ENCODE results near the gene PLA2G2A.
A peak's percentile ranks its signal among the peaks of the same experiment; 100 is the strongest.

DNA sequence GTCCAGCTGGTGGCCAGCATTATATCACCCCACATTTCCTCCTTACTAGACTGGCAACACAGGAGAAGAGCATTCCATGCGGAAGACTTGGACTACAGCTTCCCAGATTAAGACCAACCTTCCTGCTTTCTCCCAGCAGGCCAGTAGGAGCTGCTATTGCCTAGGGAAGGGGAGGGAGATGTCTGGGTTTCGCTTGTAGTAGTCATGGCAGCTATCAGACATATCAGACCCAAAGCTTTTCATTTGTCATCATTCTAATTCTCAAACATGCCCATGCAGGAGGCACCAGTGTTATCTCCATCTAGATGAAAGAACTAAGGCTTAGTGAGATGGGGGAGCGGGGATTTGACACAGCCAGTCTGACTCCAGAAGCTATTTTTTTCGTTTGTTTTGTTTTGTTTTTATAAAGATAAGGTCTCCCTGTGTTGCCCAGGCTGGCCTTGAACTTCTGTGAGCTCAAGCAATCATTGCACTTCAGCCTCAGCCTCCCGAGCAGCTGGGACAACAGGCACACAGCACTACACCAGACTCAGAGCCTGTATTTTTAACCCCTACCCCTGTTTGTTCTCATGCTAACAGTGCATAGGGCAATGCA is 4.5 kb downstream of the PLA2G2A start:
- no peak for TF ChIP-seq POLR2AphosphoS5 (IDR thresholded peaks at IDR 0.05)
- TF ChIP-seq, protein P1, sequence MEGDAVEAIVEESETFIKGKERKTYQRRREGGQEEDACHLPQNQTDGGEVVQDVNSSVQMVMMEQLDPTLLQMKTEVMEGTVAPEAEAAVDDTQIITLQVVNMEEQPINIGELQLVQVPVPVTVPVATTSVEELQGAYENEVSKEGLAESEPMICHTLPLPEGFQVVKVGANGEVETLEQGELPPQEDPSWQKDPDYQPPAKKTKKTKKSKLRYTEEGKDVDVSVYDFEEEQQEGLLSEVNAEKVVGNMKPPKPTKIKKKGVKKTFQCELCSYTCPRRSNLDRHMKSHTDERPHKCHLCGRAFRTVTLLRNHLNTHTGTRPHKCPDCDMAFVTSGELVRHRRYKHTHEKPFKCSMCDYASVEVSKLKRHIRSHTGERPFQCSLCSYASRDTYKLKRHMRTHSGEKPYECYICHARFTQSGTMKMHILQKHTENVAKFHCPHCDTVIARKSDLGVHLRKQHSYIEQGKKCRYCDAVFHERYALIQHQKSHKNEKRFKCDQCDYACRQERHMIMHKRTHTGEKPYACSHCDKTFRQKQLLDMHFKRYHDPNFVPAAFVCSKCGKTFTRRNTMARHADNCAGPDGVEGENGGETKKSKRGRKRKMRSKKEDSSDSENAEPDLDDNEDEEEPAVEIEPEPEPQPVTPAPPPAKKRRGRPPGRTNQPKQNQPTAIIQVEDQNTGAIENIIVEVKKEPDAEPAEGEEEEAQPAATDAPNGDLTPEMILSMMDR (IDR thresholded peaks at IDR 0.05): peak; percentile 77 to 86

Data from suprapubic skin (tissue), 3 donors.